Frontal cortex (tissue), 4 donors: ENCODE measurements around the gene HOATZ. TPM values are rescaled to one million over a fixed set of nuclear protein-coding genes. Genes with fewer than 3 reads are reported as not detected.

Source experiments
- DNase-seq, 2 donors: peaks; one replicate each; pipeline ENCODE4 v3.0.0; 2012; ENCODE audit warnings: low spot score in 2 of 2
- FAIRE-seq: peaks from 2 replicates; lab custom pipeline; 2012; peaks lifted over from hg19 to GRCh38; lab: Jason Lieb, UNC
- total RNA-seq: library from RNA; depleted of rRNA; stranded (reverse); fragments of >200 nt; gene quantifications from one replicate; pipeline ENCODE4 v1.2.3, GENCODE V29; 2014
- donor health status: control.
- donor health status: control.
- donor health status: control.

The HOATZ gene
- total RNA-seq, 1 donor from 2014 or later: not detected

- FAIRE-seq: no peak
These were observed 26.9 kb downstream of the HOATZ start for GRCh38 chr11:111541254-111542061.

GRCh38 chr11:111542606-111543275 lies 28.2 kb downstream of the HOATZ start:
- DNase-seq (no peak), FAIRE-seq (no peak)

More at GRCh38 chr11:111541254-111542061, 26.9 kb downstream of the HOATZ start:
- DNase-seq: peak; percentile 39 to 61

GRCh38 chr11:111548525-111548924 lies 33.9 kb downstream of the HOATZ start:
- FAIRE-seq: no peak
- DNase-seq: no peak

- DNase-seq: no peak
- no peak for FAIRE-seq
These were observed 34.8 kb downstream of the HOATZ start for GRCh38 chr11:111549196-111549868.

GRCh38 chr11:111549869-111550203 lies 35.3 kb downstream of the HOATZ start:
- FAIRE-seq (no peak), DNase-seq (no peak)

- no peak for DNase-seq
- no peak for FAIRE-seq
These were observed 35.7 kb downstream of the HOATZ start for GRCh38 chr11:111550258-111550657.

- DNase-seq (no peak), FAIRE-seq (no peak)
These were observed 40.0 kb downstream of the HOATZ start for GRCh38 chr11:111554532-111554931.

- DNase-seq (no peak), FAIRE-seq (no peak)
These were observed 40.7 kb downstream of the HOATZ start for GRCh38 chr11:111555255-111555654.

GRCh38 chr11:111557425-111558111 lies 43.0 kb downstream of the HOATZ start:
- no peak for DNase-seq
- no peak for FAIRE-seq

GRCh38 chr11:111559800-111560464 lies 45.4 kb downstream of the HOATZ start:
- FAIRE-seq: no peak

GRCh38 chr11:111560800-111561199 lies 46.2 kb downstream of the HOATZ start:
- FAIRE-seq: no peak
- DNase-seq: no peak

More at GRCh38 chr11:111559800-111560464, 45.4 kb downstream of the HOATZ start:
- DNase-seq: no peak

GRCh38 chr11:111561306-111561705 lies 46.7 kb downstream of the HOATZ start:
- FAIRE-seq: no peak
- no peak for DNase-seq

- no peak for DNase-seq
- FAIRE-seq: no peak
These were observed 47.3 kb downstream of the HOATZ start for GRCh38 chr11:111561791-111562325.

- DNase-seq: no peak
- no peak for FAIRE-seq
These were observed 48.3 kb downstream of the HOATZ start for GRCh38 chr11:111562692-111563389.

GRCh38 chr11:111565114-111565720 lies 50.6 kb downstream of the HOATZ start:
- DNase-seq (peak; percentile 31 to 62), FAIRE-seq (peak; percentile 87)

- DNase-seq (no peak), FAIRE-seq (no peak)
These were observed 51.7 kb downstream of the HOATZ start for GRCh38 chr11:111566324-111566723.

GRCh38 chr11:111569476-111569875 lies 54.9 kb downstream of the HOATZ start:
- FAIRE-seq (no peak), DNase-seq (no peak)

- FAIRE-seq: no peak
- no peak for DNase-seq
These were observed 56.2 kb downstream of the HOATZ start for GRCh38 chr11:111570796-111571195.
